K562 (cell line): ENCODE measurements around the gene CDKN2AIP. TPM values are rescaled to one million over a fixed set of nuclear protein-coding genes. Genes with fewer than 3 reads are reported as not detected.

Experiments
- ATAC-seq: fragments of 200-7000 bp; cut with Tn5 transposase; 3 replicates; pipeline ENCODE4 v1.9.1; 2020; ENCODE audit warnings: moderate library complexity
- BruUV-seq: library from RNA; stranded (reverse); fragments of 400-500 nt; replicated peaks from 2 replicates; lab custom pipeline; 2021; lab: Mats Ljungman, UMichigan
- CTCF ChIA-PET: fragments of 300-600 bp; formaldehyde crosslinking; extraction: SDS; loops from one replicate; lab custom pipeline; 2021; ENCODE audit warnings: low intra/inter-chr PET ratio; lab: Yijun Ruan, JAX
- POLR2A ChIA-PET: fragments of 300-600, 350-650 bp; sonication (Branson Sonifier 250); formaldehyde crosslinking; extraction: SDS; loops from one replicate; lab custom pipeline; 2021; ENCODE audit warnings: antibody characterized with exemption, inconsistent platforms; lab: Yijun Ruan, JAX
- DNase-seq, 4 experiments: peaks; one replicate each; pipeline versions ENCODE4 v3.0.0 to v3.0.0-alpha.2; 2011 to 2018; ENCODE audit warnings: low spot score in 3 of 4, mixed read lengths in 3 of 4; ENCODE audit errors: extremely low read depth in 1 of 4
- FAIRE-seq: peaks from 2 replicates; lab custom pipeline; 2011; peaks lifted over from hg19 to GRCh38; lab: Jason Lieb, UNC
- H2AFZ ChIP-seq: 2 replicates; pipeline ENCODE4 v1.6.0; 2011; ENCODE audit warnings: low read depth, low read length, control low read depth, inconsistent platforms
- H3K27ac ChIP-seq: fragments of 200-600 bp; 3 replicates; pipeline ENCODE4 v1.8.0; 2011; ENCODE audit warnings: low read depth, mild to moderate bottlenecking, control low read depth, inconsistent platforms, low read length, moderate library complexity, mixed read lengths; ENCODE audit errors: extremely low read depth
- H3K27me3 ChIP-seq, 2 experiments: fragments of 300-600 bp in 1 of 2; 2 replicates in 1 of 2; 3 replicates in 1 of 2; pipeline versions ENCODE4 v1.6.0 to v1.8.0; 2011; ENCODE audit warnings: inconsistent platforms in 2 of 2, low read length in 2 of 2, mild to moderate bottlenecking in 1 of 2, mixed read lengths in 1 of 2, moderate library complexity in 1 of 2; ENCODE audit not compliant: control insufficient read depth in 2 of 2, insufficient read depth in 2 of 2
- H3K36me3 ChIP-seq: fragments of 300-600 bp; 3 replicates; pipeline ENCODE4 v1.8.0; 2011; ENCODE audit warnings: mild to moderate bottlenecking, low read length, inconsistent platforms; ENCODE audit not compliant: control insufficient read depth, insufficient read depth
- H3K4me1 ChIP-seq, 2 experiments: fragments of 200-600 bp in 1 of 2; replicated peaks in 1 of 2; 2 replicates in 1 of 2; 3 replicates in 1 of 2; pipeline versions ENCODE4 v1.5.1 to v1.8.0; 2011; ENCODE audit warnings: inconsistent platforms in 2 of 2, low read length in 2 of 2, mild to moderate bottlenecking in 1 of 2, mixed read lengths in 1 of 2, moderate library complexity in 1 of 2; ENCODE audit not compliant: control insufficient read depth in 2 of 2, insufficient read depth in 2 of 2
- H3K4me2 ChIP-seq: 2 replicates; pipeline ENCODE4 v1.6.1; 2011; ENCODE audit warnings: low read length, control low read depth, inconsistent platforms, mixed read lengths; ENCODE audit not compliant: insufficient read depth
- H3K4me3 ChIP-seq: fragments of 200-600 bp; sonication (generic), shearing (Covaris generic); 2 replicates; pipeline ENCODE4 v1.5.1; 2016; ENCODE audit warnings: control low read depth, inconsistent platforms
- H3K79me2 ChIP-seq: fragments of 200-600 bp; 3 replicates; pipeline ENCODE4 v1.8.0; 2011; ENCODE audit warnings: low read length, inconsistent platforms; ENCODE audit not compliant: control insufficient read depth, insufficient read depth
- H3K9ac ChIP-seq, 2 experiments: 2 replicates each; pipeline versions ENCODE4 v1.6.0 to v1.6.1; 2011; ENCODE audit warnings: low read depth in 2 of 2, low read length in 2 of 2, control low read depth in 1 of 2, inconsistent platforms in 1 of 2, mild to moderate bottlenecking in 1 of 2, mixed read lengths in 1 of 2; ENCODE audit not compliant: insufficient read depth in 1 of 2
- H3K9me1 ChIP-seq: one replicate; pipeline ENCODE4 v1.6.0; 2011; ENCODE audit warnings: inconsistent platforms, mild to moderate bottlenecking, low read length, moderate library complexity; ENCODE audit not compliant: control insufficient read depth, insufficient read depth
- H3K9me3 ChIP-seq: replicated peaks from 2 replicates; pipeline ENCODE4 v1.5.1; 2011; ENCODE audit warnings: low read depth, low read length, inconsistent platforms; ENCODE audit not compliant: control insufficient read depth, insufficient read depth
- H4K20me1 ChIP-seq: replicated peaks from 2 replicates; pipeline ENCODE4 v1.6.1; 2011; ENCODE audit warnings: low read length, inconsistent platforms, mixed read lengths; ENCODE audit not compliant: control insufficient read depth, insufficient read depth
- CXXC5 ChIP-seq: fragments of 250-450 bp; sonication (Bioruptor Pico); IDR thresholded peaks from 2 replicates; pipeline ENCODE4 v1.8.0; 2022; ENCODE audit warnings: inconsistent platforms, mild to moderate bottlenecking, moderate library complexity
- RERE ChIP-seq: sonication (generic); formaldehyde crosslinking; IDR thresholded peaks from 2 replicates; pipeline ENCODE4 v1.8.0; 2023; ENCODE audit warnings: missing genetic modification reagents, mild to moderate bottlenecking, borderline replicate concordance
- WGBS: fragments of 100-300 bp; shearing (Covaris generic); methylation state at CpG from one replicate; pipeline ENCODE4 v1.1.6; 2016; ENCODE audit warnings: low coverage, mixed read lengths; ENCODE audit not compliant: insufficient coverage; ENCODE audit errors: missing lambda C conversion rate; 5-methylcytosine and 5-hydroxymethylcytosine counted together
- in situ Hi-C: fragments of 300-500 bp; cut with MboI; formaldehyde crosslinking; loops from 4 replicates; pipeline ENCODE4 v1.15.0; 2018; ENCODE audit warnings: inconsistent platforms, mixed read lengths
- intact Hi-C: fragments of 100-400 bp; cut with micrococcal nuclease; formaldehyde crosslinking; loops from 2 replicates; pipeline ENCODE4 v1.14.2; 2022
- polyA plus RNA-seq, 8 experiments: library from polyadenylated mRNA; depleted of rRNA in 4 of 8; stranded (reverse) in 5 of 8; unstranded in 3 of 8; fragments of >200 nt; fragmentation: Nextera tagmentation in 2 of 8; fragmentation: Illumina TruSeq in 1 of 8; extraction: Ambion mirVana in 2 of 8; extraction: Trizol in 1 of 8; gene quantifications; 2 replicates each; pipeline versions ENCODE4 v1.2.1 to v1.2.3, GENCODE V29; 2011 to 2014; ENCODE audit warnings: inconsistent platforms in 1 of 8, missing spikeins in 1 of 8
- total RNA-seq, 7 experiments: library from RNA; depleted of rRNA in 6 of 7; stranded (reverse); fragments of >200 nt in 6 of 7; fragmentation: Illumina TruSeq in 2 of 7; extraction: Trizol in 2 of 7; gene quantifications; 2 replicates each; pipeline versions ENCODE4 v1.2.1 to v1.2.3, GENCODE V29; 2011 to 2021; ENCODE audit warnings: low replicate concordance in 1 of 7
- TF ChIP-seq, protein P1 (sequence below): fragments of 450-650 bp; formaldehyde crosslinking; conservative IDR thresholded peaks from 2 replicates; pipeline ENCODE4 v1.4.0; 2022; ENCODE audit warnings: mild to moderate bottlenecking, missing genetic modification characterization
- TF ChIP-seq, protein P2 (sequence below): sonication (generic); IDR thresholded peaks from 2 replicates; pipeline ENCODE4 v1.6.1; 2016

CDKN2AIP gene
- total and polyA plus RNA-seq, 9 of the 15 experiments (the other 6 are each of a cell fraction or from before 2014, with no cell fraction given): 5.9 to 22.0 (median 19.7) TPM

DNA sequence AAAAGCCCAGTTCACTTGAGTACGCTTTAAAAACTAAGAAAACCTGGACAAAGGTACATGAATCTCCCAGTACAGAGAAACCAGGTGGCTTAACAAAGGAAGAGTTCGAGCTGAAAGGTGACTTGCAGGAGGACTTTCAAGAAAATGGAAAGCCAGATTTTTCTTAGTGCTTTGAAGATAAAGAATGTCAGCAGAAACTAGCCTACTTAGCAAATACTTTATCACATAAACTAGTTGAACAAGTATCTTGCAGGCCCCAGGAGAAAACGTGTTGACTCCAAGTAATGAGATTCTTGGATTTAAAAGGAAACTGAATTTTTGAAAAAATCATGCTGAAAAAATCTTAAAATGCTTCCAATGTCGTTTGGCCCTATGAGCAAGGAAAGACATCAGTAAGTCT, 26.4 kb downstream of the CDKN2AIP start:
- no peaks in the 10 kb centered on the region for H3K4me1 ChIP-seq
- no peak overlapping the region for H3K4me3 ChIP-seq
- no peaks in the 10 kb centered on the region for H3K9me1 ChIP-seq
- H3K9ac ChIP-seq: no peak overlapping the region
- no peaks in the 10 kb centered on the region for H3K79me2 ChIP-seq
- no peaks in the 10 kb centered on the region for H3K27me3 ChIP-seq
- H2AFZ ChIP-seq: no peak overlapping the region
- POLR2A ChIA-PET: no interaction called here
- DNase-seq: no peak
- intact Hi-C loops (loop anchor here (10.0 kb wide), 2 partner anchors 374 to 634 kb away; no protein-coding TSS in a partner anchor), in situ Hi-C loops (loop anchor here (10.0 to 25.0 kb wide), 2 partner anchors 134 to 691 kb away; no protein-coding TSS in a partner anchor)
- H3K4me2 ChIP-seq: no peak overlapping the region
- no peaks in the 10 kb centered on the region for H4K20me1 ChIP-seq
- ATAC-seq: no peak
- H3K27ac ChIP-seq: no peak overlapping the region
- FAIRE-seq: no peak
- H3K9me3 ChIP-seq: no peaks in the 10 kb centered on the region
- WGBS: 4% methylated on average over 4 of the region's 4 CpGs
- no TSS peak for BruUV-seq
- H3K36me3 ChIP-seq: no peaks in the 10 kb centered on the region
- CTCF ChIA-PET: no interaction called here
- TF ChIP-seq, protein P1, sequence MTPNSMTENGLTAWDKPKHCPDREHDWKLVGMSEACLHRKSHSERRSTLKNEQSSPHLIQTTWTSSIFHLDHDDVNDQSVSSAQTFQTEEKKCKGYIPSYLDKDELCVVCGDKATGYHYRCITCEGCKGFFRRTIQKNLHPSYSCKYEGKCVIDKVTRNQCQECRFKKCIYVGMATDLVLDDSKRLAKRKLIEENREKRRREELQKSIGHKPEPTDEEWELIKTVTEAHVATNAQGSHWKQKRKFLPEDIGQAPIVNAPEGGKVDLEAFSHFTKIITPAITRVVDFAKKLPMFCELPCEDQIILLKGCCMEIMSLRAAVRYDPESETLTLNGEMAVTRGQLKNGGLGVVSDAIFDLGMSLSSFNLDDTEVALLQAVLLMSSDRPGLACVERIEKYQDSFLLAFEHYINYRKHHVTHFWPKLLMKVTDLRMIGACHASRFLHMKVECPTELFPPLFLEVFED (CRISPR knock-in tag): no peak
- TF ChIP-seq RERE: no peak
- TF ChIP-seq CXXC5 (CRISPR knock-in tag): no peak
- TF ChIP-seq, protein P2, sequence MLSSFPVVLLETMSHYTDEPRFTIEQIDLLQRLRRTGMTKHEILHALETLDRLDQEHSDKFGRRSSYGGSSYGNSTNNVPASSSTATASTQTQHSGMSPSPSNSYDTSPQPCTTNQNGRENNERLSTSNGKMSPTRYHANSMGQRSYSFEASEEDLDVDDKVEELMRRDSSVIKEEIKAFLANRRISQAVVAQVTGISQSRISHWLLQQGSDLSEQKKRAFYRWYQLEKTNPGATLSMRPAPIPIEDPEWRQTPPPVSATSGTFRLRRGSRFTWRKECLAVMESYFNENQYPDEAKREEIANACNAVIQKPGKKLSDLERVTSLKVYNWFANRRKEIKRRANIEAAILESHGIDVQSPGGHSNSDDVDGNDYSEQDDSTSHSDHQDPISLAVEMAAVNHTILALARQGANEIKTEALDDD: no peak
